GM19467 (cell line): Measurements from ENCODE around the gene EIF4EBP2.

Source experiments
- ATAC-seq: cut with Tn5 transposase; IDR thresholded peaks from one replicate; pipeline ENCODE4 v1.9.1; 2021; ENCODE audit warnings: mild to moderate bottlenecking, moderate library complexity; ENCODE audit not compliant: unreplicated experiment

EIF4EBP2 gene, protein sequence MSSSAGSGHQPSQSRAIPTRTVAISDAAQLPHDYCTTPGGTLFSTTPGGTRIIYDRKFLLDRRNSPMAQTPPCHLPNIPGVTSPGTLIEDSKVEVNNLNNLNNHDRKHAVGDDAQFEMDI

DNA sequence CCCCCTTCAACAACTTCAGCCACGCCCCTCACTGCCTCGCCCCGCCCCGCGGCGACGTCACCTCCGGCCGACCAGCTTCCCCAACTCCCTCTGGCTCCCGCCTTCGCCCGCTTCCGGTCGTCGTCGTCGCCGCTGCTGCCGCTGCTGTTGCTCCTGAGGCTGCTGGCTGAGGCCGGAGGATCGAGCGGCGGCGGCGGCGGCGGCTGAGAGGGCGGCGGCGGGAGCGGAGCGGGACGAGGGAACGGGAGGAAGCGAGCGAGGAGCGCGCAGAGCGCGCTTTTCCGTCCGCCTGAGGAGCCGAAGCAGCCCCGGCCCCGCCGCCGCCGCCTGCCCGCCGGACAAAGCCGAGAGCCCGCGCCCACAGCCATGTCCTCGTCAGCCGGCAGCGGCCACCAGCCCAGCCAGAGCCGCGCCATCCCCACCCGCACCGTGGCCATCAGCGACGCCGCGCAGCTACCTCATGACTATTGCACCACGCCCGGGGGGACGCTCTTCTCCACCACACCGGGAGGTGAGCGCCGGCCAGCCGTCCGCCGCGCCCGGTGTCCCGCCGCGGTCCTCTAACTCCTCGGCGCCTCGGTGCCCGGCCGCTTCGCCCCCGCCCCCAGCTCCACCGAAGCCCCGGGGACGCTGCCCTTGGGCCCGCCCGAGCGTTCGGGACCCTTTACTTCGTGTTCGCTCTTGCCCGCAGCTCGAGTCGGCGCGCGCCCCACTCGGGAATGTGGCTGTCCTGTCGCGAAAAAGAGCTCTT lies at the start of gene EIF4EBP2:
Gene EIF4EBP2, plus strand, starts transcription at position 110 of the 751 bp plus-strand sequence. Its CDS starts 257 bp downstream, at position 367.
- peak; percentile 82 for ATAC-seq

DNA sequence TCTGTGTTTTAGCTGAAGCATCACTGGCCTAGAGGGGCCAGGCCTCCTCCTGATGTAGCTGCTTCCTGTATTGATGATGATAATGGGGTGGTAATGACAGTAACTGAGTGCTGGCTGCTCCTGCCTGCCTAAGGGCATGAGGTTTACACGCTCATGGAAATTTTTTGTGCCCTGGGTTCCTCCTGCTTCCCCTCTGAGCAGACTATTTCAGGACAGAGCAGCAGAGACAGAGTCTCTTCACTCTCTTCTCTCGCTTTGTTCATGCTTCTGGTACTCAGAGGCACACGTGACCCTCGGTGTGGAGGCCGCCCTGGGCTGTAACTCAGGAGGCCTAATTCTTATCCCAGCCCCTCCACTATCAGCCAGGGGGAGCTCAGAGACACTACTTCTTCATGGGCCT lies 49.4 kb upstream of the EIF4EBP2 start:
- ATAC-seq = peak; percentile 2

- peak; percentile 40 for ATAC-seq
Observed at GRCh38 chr10:70355051-70356021, 48.6 kb upstream of the EIF4EBP2 start.

DNA sequence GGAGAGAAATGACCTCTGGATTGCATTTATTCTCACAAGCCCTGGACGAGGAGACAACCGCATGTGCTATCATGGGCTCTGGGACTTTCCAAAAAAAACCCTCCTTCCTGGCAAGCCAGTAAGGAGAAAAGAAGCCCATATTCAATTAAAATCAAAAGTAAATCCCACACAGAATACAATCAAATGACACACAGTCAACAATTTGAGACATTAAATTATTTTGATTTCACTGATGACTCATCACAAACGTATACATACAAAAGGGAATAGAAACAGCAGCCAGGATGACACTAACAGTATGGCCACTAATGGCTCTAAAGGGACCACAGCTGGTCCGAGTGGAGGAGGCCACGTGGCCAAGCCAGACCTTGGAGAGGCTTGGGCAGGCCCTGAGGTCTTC lies 46.4 kb upstream of the EIF4EBP2 start:
- ATAC-seq = no peak

DNA sequence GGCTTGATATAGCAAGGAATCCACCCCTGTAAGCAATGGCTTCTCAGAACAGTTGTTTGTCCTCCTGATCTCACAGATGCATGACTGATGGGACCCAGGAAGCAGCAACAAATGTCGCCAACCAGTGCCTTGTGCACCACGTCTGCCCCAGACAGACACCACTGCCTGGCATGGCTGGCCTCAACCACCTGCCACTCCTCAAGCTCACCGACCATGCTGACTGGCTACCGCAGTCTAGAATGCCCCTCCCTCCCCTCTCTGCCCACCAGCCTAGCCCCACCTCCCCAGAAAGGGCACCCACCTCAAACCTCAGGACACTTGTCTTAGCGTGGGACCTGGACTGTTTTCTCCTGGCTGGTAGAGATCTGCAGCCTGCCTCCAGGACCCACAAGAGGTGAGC lies 45.5 kb upstream of the EIF4EBP2 start:
- no peak for ATAC-seq

DNA sequence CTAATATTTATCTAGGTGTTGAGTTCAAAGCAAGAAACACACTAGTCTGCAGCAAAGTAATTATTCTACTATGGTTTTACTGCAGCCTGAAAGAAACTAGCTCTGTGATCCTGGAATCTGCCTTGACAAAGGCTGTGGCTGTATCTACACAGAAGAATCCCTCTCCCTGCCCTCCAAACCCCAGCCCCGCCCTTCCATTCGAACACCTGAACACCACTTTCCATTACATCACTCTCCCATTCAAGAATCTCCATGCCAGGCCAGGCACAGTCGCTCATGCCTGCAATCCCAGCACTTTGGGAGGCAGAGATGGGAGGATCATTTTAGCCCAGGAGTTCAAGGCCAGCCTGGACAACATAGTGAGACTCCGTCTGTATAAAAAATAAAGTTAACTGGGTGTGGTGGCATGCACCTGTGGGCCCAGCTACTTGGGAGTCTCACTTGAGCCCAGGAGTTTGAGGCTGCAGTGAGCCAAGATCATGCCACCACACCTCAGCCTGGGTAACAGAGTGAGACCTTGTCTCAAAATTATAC lies 44.9 kb upstream of the EIF4EBP2 start:
- no peak for ATAC-seq

DNA sequence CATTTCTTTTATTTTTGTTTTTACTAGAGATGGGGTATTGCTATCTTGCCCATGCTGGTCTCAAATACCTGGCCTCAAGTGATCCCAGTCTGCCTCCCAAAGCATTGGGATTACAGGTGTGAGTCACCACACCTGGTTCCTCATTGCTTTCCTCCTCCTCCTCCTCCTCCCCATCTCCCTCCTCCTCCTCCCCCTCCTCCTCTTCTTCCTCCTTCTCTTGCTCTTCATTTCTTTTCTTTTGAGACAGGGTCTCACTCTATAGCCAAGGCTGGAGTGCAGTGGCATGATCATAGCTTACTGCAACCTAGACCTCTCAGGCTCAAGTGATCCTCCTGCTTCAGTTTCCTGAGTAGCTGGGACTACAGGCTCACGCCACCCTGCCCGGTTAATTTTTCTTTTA lies 43.7 kb upstream of the EIF4EBP2 start:
- ATAC-seq = no peak

GRCh38 chr10:70362328-70362727 lies 41.6 kb upstream of the EIF4EBP2 start:
- no peak for ATAC-seq

- ATAC-seq = no peak
Observed at GRCh38 chr10:70363292-70363691, 40.7 kb upstream of the EIF4EBP2 start.

DNA sequence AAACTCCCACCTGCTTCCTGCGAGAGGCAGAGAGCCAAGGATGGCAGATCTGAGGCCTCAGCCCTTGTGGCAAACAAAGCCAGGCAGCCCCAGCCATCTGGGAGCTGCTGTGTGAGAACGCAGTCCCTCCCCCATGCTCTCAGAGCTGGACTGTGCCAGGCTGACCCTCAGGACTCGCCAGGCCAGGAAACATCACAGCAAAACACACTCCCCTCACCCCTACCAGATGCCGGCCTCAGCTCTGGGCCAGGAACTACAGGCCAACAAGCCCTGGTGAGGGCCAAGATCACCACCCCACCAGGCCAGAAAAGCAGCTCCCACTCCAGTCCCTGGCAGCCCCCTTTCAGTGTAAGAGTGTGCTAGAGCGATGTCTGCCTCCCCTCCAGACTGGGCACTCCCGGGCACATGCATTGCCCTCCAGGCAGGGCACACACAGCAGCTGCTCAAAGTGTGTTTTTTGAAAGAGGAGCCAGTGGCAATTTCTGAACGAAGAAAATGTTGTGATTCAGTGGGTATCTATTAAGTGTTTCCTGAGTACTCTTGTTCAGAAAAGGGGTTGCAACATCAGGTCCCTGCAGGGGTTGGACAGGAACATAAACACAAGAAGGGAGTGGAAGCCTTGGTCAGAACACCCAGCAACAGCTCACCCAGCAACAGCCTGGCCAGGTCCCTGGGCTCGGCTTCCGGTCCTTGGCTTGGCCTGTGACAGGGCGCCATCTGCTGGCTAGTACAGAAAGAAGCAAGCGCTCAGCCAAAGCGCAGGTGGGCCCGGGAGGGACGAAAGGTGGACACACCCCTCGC lies 39.8 kb upstream of the EIF4EBP2 start:
- peak; percentile 89 for ATAC-seq

DNA sequence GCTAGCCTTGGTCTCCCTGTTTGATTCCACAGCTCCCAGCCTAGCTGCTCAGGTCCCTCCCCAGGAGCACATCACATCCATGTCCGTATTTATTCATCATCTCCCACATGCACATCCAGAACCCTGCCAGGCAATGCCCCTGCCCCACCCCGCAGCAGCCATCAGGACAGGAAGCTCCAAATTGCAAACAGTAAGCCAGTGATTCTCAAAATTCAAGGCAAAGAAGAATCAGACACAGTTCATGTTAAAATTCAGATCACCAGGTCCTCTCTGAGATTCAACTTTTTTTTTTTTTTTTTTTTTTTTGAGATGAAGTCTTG lies 39.2 kb upstream of the EIF4EBP2 start:
- no peak for ATAC-seq

DNA sequence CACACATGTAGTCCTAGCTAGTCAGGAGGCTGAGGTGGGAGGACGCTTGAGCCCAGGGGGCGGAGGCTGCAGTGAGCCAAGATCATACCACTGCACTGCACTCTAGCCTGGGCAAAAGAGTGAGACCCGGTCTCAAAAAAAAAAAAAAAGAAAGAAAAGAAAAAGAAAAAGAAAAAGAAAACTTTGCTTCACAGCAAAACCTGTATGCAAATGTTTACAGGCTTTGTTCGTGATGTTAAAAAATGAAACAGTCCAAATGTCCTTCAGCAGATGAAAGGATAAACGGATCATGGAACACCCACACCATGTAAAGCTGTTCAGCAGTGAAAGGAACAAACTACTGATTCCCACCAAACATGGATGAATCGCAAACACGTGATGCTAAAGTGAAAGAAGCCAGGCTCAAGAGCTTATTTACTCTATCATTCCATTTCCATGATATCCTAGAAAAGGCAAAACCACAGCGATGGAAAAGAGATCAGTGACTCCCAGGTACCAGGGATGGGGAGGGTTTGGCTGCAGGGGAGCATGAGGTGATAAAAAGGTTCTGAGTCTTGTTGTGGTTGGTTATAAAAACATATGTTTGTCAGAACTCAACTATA lies 36.6 kb upstream of the EIF4EBP2 start:
- no peak for ATAC-seq

- no peak for ATAC-seq
Observed at GRCh38 chr10:70368774-70369482, 35.0 kb upstream of the EIF4EBP2 start.

DNA sequence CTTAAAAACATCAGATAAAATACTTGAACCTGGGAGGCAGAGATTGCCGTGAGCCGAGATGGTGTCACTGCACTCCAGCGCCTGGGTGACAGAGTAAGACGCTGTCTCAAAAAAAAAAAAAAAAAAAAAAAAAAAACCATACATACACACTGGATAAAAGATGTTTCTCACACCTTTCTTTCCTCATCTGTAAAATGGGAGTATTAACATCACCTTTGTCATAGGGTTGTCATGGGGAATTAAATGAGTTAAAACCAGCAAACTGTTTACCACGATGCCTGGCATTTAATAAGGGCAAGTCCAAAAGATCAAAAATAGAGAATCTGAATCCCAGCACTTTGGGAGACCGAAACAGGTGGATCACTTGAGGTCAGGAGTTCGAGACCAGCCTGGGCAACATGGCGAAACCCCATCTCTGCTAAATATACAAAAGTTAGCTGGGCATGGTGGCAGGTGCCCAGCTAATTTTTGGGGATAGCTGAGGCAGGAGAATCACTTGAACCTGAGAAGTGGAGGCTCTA lies 34.4 kb upstream of the EIF4EBP2 start:
- no peak for ATAC-seq

GRCh38 chr10:70370766-70371165 lies 33.2 kb upstream of the EIF4EBP2 start:
- no peak for ATAC-seq

- ATAC-seq = no peak
Observed at GRCh38 chr10:70371846-70372245, 32.1 kb upstream of the EIF4EBP2 start.

DNA sequence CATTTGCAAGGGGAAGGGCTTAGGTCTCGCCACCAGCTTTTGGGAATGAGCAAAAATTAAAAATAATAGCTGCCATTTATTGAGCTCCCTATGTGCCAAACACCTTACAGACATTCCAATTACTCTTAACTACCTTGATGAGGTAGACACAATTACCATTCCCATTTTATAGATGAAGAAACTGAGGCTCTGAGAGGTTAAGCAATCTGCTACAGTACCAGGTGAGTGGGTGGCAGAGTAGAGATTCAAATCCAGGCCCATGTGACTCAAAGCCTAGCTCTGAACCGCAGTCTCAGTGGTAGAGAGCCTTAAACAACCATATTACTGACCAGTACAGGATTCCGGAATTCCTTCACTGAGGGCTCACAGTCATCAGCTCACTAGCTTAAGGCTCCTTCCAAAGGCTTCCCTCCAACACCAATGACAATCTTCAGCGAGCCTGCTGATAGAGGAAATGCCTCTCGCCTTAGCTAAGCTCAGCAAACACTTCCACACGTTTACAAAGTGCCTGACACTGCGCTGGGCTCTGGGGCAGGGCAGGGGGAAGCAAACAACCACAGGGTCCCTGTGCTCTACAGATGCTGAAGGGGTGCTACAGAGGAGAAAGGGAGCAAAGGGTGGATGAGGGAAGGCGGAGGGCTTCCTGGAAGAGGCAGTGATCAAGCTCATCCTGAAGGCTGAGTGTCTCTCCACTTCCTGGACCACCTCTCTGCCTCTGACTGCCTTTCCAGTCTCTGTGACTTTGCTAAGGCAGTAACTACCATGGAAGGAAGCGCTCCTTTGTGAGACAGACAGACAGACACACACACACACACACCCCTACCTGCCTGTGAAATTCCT lies 28.9 kb upstream of the EIF4EBP2 start:
- ATAC-seq = no peak
